ENCODE results near the gene KIAA0232. TPM values are rescaled to one million over a fixed set of nuclear protein-coding genes. Genes with fewer than 3 reads are reported as not detected.

Gene KIAA0232
- total and polyA plus RNA-seq, 10 of the 15 experiments (the other 5 are each of a cell fraction or from before 2014, with no cell fraction given) = 2.8 to 15.1 (median 10.8) TPM

DNA sequence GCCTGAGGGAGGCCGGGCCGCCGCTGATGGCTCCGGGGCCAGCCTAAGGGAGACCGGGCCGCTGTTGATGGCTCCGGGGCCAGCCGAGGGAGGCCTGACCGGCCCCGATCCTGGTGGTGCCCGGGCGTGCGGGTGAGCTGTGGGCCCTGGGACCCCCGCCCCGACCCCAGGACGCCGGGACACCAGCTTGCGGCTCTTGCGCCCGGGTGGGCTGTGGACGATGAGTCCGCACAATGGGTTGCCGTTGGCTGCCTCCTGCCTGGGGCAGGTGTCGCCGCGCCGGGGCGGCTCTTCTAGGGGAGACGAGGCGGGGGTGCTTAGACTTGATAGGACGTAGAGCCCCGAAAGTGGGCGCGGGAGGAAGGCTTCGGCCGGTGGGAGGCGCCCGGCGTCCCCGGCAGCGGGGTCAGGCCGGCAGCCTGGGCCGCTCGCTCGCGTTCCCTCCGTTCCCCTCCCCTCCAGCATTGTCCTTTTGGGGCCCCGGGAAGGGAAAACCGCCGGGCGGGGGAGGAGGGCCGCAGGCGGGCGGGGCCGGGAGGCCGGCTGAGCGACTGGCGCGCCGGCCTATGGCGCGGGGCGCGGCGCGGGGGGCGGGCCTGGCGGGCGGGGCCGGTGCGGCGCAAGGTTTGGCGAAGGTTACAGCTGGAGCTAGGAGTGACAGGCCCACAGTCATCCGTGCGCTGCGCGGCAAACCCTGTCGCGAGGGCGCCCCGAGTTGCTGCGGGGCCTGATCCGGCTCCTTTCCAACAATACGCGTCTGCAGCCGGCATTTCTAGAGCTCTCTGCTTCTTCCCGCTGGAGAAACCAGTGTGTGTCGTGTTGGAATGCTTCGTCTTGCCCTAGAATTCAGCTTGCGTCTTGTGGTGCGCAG, 819 bp downstream of the KIAA0232 start (continued):
- no peak for TF ChIP-seq POLR2AphosphoS2 (IDR thresholded peaks at IDR 0.05; ENCODE audit: low read depth, low read length)
- TF ChIP-seq IKZF1 (conservative IDR thresholded peaks at IDR 0.05) = peak; percentile 71
- no peak for TF ChIP-seq FOXK2 (IDR thresholded peaks at IDR 0.05)
- TF ChIP-seq, protein P1, sequence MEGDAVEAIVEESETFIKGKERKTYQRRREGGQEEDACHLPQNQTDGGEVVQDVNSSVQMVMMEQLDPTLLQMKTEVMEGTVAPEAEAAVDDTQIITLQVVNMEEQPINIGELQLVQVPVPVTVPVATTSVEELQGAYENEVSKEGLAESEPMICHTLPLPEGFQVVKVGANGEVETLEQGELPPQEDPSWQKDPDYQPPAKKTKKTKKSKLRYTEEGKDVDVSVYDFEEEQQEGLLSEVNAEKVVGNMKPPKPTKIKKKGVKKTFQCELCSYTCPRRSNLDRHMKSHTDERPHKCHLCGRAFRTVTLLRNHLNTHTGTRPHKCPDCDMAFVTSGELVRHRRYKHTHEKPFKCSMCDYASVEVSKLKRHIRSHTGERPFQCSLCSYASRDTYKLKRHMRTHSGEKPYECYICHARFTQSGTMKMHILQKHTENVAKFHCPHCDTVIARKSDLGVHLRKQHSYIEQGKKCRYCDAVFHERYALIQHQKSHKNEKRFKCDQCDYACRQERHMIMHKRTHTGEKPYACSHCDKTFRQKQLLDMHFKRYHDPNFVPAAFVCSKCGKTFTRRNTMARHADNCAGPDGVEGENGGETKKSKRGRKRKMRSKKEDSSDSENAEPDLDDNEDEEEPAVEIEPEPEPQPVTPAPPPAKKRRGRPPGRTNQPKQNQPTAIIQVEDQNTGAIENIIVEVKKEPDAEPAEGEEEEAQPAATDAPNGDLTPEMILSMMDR (IDR thresholded peaks at IDR 0.05 in 2 of 3, conservative IDR thresholded peaks at IDR 0.05 in 1 of 3; ENCODE audit: control insufficient read depth in 2 of 3, extremely low read depth in 1 of 3, insufficient read depth in 1 of 3, low read depth in 3 of 3, low read length in 3 of 3) = peak; percentile 19 to 42 (median 25); a peak in 3 of 6 replicates
- 0 out of 2 replicates have a peak, but pooled peaks have one; percentile 8 for TF ChIP-seq MEF2A (IDR thresholded peaks at IDR 0.05; ENCODE audit: insufficient read depth, low read depth, low read length)
- no peak for TF ChIP-seq ZBED1 (IDR thresholded peaks at IDR 0.05; ENCODE audit: borderline replicate concordance)
- TF ChIP-seq ZNF384 (IDR thresholded peaks at IDR 0.05; ENCODE audit: borderline replicate concordance, low read depth, low read length) = no peak
- TF ChIP-seq SREBF2 (IDR thresholded peaks at IDR 0.05; ENCODE audit: low read length) = no peak
- TF ChIP-seq IRF4 (IDR thresholded peaks at IDR 0.05; ENCODE audit: low read depth, low read length) = no peak
- TF ChIP-seq NFYA (IDR thresholded peaks at IDR 0.05; ENCODE audit: borderline replicate concordance, low read depth, low read length) = no peak
- peak; percentile 57 for TF ChIP-seq RELA (IDR thresholded peaks at IDR 0.05; ENCODE audit: borderline replicate concordance, partially characterized antibody)
- TF ChIP-seq, protein P2, sequence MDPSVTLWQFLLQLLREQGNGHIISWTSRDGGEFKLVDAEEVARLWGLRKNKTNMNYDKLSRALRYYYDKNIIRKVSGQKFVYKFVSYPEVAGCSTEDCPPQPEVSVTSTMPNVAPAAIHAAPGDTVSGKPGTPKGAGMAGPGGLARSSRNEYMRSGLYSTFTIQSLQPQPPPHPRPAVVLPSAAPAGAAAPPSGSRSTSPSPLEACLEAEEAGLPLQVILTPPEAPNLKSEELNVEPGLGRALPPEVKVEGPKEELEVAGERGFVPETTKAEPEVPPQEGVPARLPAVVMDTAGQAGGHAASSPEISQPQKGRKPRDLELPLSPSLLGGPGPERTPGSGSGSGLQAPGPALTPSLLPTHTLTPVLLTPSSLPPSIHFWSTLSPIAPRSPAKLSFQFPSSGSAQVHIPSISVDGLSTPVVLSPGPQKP (IDR thresholded peaks at IDR 0.05; ENCODE audit: low read depth, low read length) = no peak
- TF ChIP-seq, protein P3, sequence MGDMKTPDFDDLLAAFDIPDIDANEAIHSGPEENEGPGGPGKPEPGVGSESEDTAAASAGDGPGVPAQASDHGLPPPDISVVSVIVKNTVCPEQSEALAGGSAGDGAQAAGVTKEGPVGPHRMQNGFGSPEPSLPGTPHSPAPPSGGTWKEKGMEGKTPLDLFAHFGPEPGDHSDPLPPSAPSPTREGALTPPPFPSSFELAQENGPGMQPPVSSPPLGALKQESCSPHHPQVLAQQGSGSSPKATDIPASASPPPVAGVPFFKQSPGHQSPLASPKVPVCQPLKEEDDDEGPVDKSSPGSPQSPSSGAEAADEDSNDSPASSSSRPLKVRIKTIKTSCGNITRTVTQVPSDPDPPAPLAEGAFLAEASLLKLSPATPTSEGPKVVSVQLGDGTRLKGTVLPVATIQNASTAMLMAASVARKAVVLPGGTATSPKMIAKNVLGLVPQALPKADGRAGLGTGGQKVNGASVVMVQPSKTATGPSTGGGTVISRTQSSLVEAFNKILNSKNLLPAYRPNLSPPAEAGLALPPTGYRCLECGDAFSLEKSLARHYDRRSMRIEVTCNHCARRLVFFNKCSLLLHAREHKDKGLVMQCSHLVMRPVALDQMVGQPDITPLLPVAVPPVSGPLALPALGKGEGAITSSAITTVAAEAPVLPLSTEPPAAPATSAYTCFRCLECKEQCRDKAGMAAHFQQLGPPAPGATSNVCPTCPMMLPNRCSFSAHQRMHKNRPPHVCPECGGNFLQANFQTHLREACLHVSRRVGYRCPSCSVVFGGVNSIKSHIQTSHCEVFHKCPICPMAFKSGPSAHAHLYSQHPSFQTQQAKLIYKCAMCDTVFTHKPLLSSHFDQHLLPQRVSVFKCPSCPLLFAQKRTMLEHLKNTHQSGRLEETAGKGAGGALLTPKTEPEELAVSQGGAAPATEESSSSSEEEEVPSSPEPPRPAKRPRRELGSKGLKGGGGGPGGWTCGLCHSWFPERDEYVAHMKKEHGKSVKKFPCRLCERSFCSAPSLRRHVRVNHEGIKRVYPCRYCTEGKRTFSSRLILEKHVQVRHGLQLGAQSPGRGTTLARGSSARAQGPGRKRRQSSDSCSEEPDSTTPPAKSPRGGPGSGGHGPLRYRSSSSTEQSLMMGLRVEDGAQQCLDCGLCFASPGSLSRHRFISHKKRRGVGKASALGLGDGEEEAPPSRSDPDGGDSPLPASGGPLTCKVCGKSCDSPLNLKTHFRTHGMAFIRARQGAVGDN (IDR thresholded peaks at IDR 0.05) = no peak
- no peak for TF ChIP-seq BACH1 (IDR thresholded peaks at IDR 0.05; ENCODE audit: borderline replicate concordance)
- TF ChIP-seq TCF12 (IDR thresholded peaks at IDR 0.05; ENCODE audit: low read depth, low read length) = peak; percentile 77; the same call in 1 of the 2 replicates
- TF ChIP-seq, protein P4, sequence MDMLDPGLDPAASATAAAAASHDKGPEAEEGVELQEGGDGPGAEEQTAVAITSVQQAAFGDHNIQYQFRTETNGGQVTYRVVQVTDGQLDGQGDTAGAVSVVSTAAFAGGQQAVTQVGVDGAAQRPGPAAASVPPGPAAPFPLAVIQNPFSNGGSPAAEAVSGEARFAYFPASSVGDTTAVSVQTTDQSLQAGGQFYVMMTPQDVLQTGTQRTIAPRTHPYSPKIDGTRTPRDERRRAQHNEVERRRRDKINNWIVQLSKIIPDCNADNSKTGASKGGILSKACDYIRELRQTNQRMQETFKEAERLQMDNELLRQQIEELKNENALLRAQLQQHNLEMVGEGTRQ (IDR thresholded peaks at IDR 0.05; ENCODE audit: borderline replicate concordance, low read depth, low read length) = no peak
- TF ChIP-seq GATAD2B (conservative IDR thresholded peaks at IDR 0.05; ENCODE audit: low read depth) = no peak
- TF ChIP-seq POLR2AphosphoS5 (IDR thresholded peaks at IDR 0.05; ENCODE audit: low read length) = peak; percentile 58; the same call in 1 of the 2 replicates
- TF ChIP-seq CBFB (IDR thresholded peaks at IDR 0.05; ENCODE audit: low read depth) = no peak
- TF ChIP-seq ZNF24 (IDR thresholded peaks at IDR 0.05) = no peak
- TF ChIP-seq LARP7 (IDR thresholded peaks at IDR 0.05) = peak; percentile 11; the same call in 1 of the 2 replicates
- TF ChIP-seq ETV6 (conservative IDR thresholded peaks at IDR 0.05 in 1 of 2, IDR thresholded peaks at IDR 0.05 in 1 of 2; ENCODE audit: borderline replicate concordance in 1 of 2, low read depth in 1 of 2) = no peak

Data from GM12878 (cell line).